8988T (cell line): ENCODE data around the gene KDR.

Experiments
- DNase-seq: peaks from one replicate; pipeline ENCODE4 v3.0.0; 2011

The KDR gene

DNA sequence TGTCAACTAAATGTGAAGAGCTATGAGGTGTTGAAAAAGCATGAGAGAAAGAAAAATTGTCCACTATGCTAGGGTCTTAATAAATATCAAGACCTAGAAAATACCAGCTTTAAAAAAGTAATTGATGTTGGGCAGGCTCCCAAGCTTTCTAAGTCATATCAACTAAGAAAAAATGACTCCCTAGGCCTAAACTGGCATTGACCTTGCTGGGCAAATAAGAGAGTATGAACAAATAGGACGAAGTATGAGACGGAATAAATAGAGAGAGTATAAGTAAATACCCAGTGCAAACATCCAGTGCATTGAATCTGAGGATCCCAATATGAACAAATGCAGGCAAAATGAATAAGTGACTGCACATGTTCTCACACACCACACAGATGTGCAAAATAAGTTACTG lies 3.2 kb downstream of the KDR start:
- DNase-seq: no peak

- DNase-seq: no peak
These were observed 4.1 kb downstream of the KDR start for GRCh38 chr4:55121246-55121645.

- no peak for DNase-seq
These were observed 7.0 kb downstream of the KDR start for GRCh38 chr4:55118397-55118796.

- DNase-seq: no peak
These were observed 7.9 kb downstream of the KDR start for GRCh38 chr4:55117511-55117910.

DNA sequence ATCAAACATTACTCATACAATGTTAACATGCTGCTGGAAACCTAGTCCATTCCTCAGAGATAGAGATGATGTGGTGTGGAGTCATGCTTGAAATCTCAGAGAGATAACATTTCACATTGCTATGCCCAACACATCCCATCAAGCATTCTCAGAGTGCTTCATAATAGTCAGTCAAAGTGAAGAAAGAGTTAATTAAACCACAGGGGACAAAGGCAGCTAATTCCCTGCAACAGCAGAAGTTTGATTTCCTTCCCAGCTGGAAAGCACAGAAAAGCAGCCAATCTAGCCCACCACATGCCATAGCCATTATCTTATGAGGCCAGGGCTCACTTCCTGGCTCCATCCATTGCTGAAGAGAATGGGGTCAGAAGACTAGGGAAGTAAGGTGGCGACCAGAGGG lies 8.9 kb downstream of the KDR start:
- DNase-seq: no peak

DNA sequence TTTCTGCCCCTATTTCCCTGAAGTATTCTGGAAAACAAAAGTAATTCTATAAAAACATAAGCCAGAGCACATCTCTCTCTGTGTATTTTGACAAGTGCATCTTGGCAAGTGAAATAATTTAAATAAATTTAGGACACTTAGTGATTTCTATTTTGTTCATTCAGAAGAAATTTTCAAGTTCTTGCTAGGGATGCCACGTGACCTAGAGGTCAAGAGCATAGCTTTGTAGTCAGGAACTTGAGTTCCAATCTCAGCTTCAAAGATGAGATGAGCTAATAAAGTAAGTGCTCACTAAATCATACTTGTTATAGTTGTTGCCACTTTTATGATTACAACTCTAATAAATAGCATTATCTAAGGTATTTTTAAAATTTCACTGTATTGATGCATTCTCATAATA lies 13.8 kb downstream of the KDR start:
- no peak for DNase-seq

- DNase-seq: no peak
These were observed 15.3 kb downstream of the KDR start for GRCh38 chr4:55110131-55110530.

DNA sequence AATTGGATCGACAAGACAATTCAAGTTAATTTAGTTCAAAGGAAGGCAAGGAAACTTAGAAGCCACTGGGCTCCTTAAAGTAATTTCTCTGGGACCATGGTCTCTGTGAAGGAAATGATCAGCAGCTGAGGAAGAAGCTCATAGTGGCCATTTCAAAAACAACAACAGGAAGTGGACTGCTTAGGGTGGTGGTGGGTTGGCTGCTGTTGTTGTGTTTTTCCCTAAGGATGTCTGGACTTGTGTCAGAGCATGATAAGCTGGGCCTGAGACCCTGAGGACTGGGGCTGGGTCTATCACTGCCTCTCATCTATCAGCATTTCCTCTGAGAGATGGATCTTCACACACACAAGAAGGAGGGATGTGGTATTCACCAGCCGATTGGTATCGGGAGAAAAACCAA lies 18.3 kb downstream of the KDR start:
- DNase-seq: no peak

GRCh38 chr4:55103224-55103623 lies 22.2 kb downstream of the KDR start:
- no peak for DNase-seq

- DNase-seq: no peak
These were observed 25.6 kb downstream of the KDR start for GRCh38 chr4:55099816-55100215.

DNA sequence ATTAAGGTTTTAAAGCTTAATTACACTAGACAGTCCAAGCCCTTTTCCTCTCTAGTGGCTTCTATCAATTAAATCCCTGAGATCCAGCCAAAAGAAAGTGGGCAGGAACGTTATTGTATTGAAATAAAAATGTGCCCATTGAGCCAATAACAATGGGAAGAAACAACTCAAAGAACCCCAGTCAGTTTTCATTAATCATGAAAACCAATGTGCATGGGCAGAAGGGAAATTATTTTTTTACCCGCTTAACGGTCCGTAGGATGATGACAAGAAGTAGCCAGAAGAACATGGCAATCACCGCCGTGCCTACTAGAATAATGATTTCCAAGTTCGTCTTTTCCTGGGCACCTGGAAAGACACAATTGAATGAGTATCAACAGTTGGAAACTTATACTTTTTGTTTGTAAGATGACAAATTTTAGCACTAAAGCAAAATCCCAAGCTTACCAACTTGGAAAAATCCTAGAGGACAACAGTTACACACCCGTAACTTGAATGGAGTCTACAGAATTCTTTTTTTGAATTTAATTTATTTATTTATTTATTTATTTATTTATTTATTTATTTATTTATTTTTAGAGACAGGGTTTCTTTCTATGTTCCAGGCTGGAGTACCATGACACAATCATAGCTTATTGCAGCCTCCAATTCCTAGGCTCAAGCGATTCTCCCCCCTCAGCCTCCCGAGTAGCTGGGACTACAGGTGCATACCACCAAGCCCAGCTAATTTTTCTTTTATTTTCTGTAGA lies 26.8 kb downstream of the KDR start:
- DNase-seq: no peak

- DNase-seq: no peak
These were observed 28.8 kb downstream of the KDR start for GRCh38 chr4:55096619-55097018.

DNA sequence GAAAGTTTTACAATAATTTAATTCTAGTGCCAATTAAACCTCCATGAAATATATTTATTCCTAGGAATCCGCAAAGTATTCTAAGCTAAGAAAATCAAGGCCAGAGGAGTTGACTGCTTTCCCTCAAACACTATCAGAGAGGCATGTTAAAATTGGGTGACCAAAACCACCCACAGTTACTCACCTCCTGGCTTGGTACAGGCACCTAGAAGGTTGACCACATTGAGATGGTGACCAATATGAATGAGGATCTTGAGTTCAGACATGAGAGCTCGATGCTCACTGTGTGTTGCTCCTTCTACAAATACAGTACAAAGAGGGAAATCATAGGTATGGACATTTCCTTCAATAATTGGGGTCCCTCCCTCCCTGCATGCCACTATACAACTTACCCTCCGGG lies 29.4 kb downstream of the KDR start:
- no peak for DNase-seq

GRCh38 chr4:55092504-55092903 lies 32.9 kb downstream of the KDR start:
- DNase-seq: no peak

DNA sequence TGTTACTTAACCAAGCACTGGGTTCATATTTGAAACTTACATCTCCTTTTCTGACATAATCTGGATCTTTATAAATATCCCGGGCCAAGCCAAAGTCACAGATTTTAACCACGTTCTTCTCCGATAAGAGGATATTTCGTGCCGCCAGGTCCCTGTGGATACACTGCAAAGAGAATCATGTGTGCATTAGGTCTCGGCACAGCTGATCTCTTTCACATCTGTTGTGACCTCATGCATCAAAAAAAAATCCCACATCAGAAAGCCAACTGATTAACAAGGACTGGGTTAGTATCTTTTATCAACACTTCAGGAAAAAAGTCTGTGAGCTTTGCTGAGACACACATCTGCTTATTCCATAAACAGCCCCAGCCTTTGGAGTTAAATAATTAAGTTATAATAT lies 35.5 kb downstream of the KDR start:
- DNase-seq: no peak

DNA sequence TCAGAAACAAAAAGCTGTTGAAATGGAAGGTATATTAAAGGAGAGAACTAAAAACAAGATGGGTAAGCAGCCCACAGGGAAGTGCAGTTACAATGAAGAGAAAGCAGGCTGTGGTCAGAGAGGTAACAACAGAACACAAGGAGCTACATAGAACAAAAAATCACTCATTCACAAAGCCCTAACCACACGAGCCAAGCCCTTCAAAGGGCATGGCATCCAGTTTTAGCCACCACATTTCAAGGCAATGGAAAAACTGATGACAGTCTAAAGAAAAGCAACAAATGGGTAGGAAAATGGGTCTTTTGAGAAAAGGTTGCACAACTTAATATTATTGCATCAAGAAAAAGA lies 37.5 kb downstream of the KDR start:
- DNase-seq: no peak

DNA sequence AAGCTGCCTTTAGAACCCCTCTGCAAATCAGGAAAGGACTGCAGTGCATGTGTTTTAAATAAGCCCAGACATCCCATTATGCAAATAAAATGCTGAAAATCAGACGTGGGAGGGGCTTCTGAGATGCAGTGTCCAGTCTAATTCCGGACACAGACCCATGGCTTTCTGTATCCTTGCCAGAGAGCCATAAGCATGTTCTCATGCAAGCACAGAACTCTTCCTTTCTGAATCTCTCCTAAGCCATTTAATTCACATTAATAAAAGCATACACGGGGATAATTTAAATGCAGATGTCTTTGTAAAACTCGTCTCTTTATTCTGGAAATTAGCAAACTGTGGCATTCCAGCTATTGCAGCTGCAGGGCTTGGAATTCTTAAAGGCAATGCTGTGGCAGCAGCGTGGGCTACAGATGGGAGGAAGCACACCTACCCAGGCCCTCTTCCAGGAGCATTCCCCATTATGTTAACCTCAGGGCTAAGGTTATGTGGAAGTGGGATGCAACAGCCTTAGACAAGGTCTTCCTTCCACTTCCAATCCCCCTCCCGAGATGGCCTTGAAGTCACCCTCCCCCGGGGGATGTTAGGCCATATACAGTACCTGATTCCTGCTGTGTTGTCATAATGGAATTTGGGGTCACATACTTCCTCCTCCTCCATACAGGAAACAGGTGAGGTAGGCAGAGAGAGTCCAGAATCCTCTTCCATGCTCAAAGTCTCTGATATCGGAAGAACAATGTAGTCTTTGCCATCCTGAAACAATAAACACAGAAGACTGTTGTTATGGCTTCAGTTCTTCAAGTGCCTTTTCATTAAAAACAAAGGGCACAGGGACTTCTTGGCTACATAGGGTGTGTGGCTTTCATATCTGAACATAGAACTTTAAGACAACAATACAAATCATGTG lies 38.1 kb downstream of the KDR start:
- DNase-seq: no peak

DNA sequence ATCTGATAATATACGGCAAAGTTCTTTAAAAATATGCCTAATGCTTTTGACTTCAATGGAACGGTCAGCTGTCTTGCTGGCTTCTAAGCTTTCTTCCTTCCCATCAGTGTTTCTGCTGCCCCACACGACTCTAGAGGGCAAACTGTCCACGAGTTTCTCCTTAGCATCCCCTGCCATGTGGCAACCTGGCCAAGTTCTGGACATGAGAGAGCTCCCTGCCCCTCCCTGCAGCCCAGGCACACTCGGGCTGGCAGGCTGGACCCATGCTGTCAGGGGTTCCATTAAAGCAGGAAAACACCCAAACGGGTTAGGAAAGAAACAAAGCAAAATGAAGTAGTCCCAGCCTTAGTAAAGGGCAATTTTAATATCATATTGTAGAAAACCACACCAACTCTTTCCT lies 38.8 kb downstream of the KDR start:
- no peak for DNase-seq

- no peak for DNase-seq
These were observed 41.7 kb downstream of the KDR start for GRCh38 chr4:55083735-55084134.

GRCh38 chr4:55082756-55083155 lies 42.6 kb downstream of the KDR start:
- no peak for DNase-seq

GRCh38 chr4:55080174-55080865 lies 45.1 kb downstream of the KDR start:
- DNase-seq: no peak

DNA sequence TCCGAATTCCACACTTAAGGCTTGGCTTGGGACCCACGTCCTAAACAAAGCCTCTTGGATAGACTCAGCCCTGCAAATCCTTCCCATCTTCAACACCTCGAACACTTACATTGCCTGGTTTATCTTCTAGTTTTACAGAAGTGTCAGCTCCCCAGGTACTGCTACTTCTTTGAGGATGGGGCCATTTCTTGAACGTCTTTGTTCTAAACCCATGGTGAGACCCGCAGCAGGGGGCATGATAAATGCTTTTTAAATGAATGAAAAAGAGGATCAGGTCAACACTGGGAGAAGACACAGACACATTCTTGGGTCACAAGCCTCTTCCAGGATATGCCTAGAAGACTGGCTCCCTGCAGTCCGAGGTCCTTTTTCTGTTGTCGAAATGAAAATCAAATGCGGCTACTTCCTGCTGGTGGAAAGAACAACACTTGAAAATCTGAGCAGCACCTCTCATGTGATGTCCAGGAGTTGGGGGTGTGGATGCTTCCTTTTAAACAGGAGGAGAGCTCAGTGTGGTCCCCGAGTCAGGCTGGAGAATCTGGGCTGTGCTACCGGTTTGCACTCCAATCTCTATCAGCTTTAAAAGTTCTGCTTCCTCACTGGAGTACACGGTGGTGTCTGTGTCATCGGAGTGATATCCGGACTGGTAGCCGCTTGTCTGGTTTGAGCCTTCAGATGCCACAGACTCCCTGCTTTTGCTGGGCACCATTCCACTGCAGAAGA lies 45.8 kb downstream of the KDR start:
- no peak for DNase-seq

DNA sequence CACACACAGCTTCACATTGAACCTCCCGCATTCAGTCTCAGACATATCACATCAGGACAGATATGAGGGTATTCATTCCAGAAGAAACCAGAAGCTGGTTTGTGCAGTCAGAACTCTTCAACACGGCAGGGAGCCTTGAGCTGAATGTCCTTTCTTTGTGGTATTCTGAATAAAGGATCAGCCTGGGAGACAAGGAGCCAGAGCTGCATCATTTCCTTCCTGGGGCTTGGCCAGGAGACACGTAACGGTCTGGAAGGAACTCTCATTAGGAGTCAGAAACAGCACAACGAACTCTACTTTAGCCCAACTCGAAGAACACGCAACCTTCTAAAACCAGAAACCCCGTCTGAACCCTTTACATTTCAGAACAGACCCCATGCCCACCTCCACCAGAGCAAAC lies 46.4 kb downstream of the KDR start:
- DNase-seq: no peak
